GM21447 (cell line): Measurements from ENCODE around the gene ZBTB20.

Experiments used
- ATAC-seq: cut with Tn5 transposase; IDR thresholded peaks from one replicate; pipeline ENCODE4 v1.9.1; 2021; ENCODE audit not compliant: unreplicated experiment

The ZBTB20 gene

DNA sequence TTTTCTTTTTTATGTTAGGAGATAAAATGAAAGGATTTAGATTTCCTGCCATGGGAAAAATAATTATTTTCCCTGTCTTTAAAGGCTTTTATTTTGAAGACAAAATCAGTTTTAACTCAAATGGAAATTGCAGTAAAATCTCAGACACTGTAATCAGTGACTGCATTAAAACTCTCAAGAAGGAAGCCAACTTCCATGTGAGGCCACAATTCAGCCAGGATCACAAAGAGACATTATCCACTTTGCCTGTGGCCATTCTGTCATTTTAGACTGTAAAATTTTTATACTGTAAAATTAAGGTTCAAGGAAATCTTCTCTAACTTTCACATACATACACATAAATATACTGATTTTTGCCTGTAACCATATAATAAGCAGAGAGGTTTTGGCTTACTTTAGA, 549.2 kb downstream of the ZBTB20 start:
- no peak for ATAC-seq

DNA sequence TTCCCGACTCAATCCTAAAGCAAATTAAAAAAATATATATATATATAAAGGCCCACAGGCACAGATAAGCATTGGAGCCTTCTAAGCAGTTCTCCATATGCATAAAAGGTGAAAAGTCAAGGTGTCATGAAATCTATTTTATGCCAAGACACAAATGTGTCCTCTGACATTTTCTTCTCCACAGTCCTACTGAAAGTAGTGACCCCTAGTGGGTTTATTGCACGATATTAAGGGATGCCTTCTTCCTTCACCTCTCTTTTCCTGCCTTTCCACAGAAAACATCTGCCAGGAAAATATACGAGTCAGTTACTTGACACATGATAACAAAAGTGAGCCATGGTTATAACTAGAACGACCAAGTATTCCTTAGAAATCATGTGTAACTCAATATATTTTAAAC, 550.1 kb downstream of the ZBTB20 start:
- no peak for ATAC-seq

GRCh38 chr3:114596147-114596546, 550.9 kb downstream of the ZBTB20 start:
- no peak for ATAC-seq

GRCh38 chr3:114595522-114596028, 551.5 kb downstream of the ZBTB20 start:
- no peak for ATAC-seq

- no peak for ATAC-seq
Observed at GRCh38 chr3:114590309-114591047, 556.6 kb downstream of the ZBTB20 start.

DNA sequence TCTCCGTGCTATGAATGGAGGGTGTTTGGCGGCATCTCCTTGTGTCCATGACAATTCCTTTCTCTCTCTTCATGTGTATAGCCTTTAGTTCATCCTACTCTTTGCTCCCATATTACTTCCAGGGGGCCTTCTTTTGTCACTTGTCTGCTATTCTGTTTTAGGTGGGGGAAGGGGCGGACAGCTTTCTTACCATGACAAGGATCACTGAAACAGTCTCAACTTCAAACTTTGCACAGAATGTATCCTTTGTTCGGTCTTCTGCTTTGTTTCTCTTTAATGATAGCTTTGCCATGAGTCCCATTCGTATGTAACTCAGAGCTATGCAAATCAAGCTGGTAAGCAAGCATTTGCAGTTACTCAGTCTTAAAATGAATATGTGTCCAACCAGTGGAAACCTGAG, 559.1 kb downstream of the ZBTB20 start:
- ATAC-seq, result no peak

DNA sequence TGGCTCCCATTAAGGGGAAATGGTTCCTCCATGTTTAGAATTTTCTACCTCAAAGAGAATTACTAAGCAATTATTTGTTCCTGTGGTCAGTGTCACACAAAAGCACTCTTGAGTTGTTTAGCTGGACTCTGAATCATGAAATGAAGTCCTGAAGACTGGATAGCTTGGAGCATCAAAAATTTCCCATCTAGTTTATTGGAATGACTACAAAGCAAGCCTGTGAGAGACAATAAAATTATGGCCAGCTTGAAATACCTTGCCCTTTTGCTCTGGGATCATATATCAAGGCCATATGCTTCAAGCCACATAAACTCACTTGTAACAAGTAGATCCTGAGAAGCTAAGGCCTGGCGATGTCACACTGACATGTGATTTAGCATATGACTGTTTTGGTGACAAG, 561.0 kb downstream of the ZBTB20 start:
- no peak for ATAC-seq

DNA sequence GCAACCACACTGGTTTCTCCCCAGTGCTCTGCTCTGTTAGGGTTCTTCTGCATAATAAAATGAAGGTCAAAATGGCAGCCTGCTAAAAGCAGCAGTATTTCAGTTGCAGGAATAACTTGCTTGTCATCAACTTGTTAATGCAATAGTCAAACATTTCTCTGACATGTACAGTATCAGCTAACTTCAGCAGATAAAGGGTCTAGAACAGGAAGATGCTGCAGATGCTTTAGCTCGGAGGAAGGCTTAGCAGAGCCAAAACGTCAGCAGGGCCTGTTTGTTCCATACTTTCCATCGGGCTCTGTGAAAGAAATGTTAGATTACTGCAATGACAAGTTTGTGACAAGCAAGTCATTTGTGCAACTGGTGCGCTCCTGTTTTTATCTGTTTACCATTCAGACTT, 561.4 kb downstream of the ZBTB20 start:
- ATAC-seq, result no peak

DNA sequence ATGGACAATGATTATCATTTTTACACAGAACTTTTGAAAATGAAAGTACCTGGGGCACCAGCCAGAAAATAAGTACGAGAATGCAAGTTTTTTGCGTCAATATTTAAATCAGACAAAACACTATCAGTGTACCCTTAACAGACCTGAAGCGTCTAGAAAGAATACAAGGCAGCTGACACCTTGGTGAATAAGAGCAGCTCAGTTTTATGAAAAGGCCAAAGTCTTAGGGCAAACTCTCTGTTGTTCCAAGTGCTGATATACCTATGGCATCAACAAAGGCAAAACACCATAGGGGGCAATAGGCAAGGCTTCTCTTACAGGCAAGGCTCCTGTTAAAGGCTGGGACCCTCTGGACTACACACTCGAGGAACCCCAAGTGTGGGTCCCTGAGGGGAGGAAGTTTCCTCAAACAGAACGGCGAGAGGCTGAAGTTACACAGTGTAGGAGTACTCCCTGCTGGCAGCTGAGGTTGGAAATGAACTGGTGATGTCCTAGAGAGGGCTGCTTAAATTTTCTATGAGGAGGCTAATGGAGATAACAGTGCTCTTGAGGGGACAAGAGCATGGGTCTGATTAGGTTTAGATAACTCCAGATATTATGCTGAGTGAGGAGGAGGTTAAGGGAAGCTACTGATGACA, 562.2 kb downstream of the ZBTB20 start:
- ATAC-seq, result no peak

DNA sequence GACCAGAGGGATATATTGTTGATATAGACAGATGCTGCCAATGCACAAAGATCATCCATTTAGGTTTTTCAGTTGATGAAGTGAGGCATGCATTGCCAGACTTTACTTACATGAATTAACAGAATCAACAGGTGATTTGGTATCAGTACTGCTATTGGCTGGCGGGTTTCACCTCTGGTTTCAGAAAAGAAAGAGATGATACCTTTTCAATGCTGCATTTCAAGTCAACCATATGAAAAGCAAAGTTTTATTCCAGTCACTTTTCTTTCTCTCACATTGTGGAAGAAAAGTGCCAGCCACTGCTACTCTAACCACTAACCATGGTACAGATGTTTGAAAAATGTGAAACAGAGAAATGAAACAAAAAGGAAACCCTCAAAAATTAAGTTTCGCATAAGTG, 564.2 kb downstream of the ZBTB20 start:
- peak; percentile 91 for ATAC-seq

DNA sequence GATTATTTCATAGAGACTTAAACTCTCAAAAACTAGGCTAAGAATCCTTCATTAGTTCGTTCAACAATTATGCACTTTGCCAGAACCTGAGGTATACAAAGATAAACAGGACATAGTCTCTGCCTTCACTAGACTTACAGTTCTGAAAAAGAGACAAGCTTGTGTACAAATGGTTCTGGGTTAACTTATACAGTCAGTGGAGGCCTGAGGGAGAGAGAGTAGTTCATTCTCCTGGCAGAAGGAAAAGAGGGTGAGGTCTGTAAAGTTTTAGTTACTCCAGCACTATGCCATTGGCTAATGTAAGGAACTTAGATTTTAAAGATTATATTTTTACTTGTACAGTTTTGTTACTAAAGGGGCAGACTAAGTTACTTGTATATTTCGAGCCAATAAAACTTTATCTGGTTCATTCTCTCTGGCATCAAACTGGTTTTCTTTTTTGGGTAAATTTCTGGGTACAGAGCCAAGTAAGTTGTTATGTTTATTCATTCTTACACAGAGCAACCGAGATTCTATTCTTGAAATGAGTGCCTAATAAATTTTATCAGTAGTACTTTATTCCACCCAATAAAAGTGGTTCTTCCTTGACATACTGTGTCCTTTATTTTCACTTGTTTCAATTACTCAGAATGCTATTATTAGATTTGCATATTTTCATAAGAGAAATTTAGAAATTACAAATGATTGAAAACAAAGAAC, 574.6 kb downstream of the ZBTB20 start:
- ATAC-seq, result no peak

- ATAC-seq, result no peak
Observed at GRCh38 chr3:114571363-114571762, 575.7 kb downstream of the ZBTB20 start.

- no peak for ATAC-seq
Observed at GRCh38 chr3:114569186-114569585, 577.9 kb downstream of the ZBTB20 start.

DNA sequence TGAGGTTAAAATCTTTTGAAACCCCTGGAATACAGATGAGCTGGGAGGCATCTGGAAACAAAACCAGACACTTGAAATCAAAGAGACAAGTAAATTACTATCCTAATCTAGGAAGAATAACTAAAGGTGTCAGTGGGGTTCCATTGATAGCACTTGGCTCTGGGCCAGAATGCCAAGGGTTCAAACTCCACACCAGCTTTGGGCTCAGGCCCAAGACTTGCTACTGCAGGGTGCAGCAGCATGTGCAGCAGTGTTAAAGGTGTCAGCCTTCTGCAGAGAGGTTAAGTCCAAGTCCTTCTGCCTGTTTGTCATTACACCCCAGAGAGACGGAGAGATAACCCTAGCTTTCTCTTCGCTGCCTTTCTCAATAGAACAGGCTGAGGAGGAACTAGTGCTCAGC, 579.3 kb downstream of the ZBTB20 start:
- no peak for ATAC-seq

GRCh38 chr3:114566767-114567166, 580.3 kb downstream of the ZBTB20 start:
- ATAC-seq, result no peak

GRCh38 chr3:114566162-114566755, 580.8 kb downstream of the ZBTB20 start:
- ATAC-seq, result peak; percentile 87

GRCh38 chr3:114565216-114565615, 581.9 kb downstream of the ZBTB20 start:
- no peak for ATAC-seq

DNA sequence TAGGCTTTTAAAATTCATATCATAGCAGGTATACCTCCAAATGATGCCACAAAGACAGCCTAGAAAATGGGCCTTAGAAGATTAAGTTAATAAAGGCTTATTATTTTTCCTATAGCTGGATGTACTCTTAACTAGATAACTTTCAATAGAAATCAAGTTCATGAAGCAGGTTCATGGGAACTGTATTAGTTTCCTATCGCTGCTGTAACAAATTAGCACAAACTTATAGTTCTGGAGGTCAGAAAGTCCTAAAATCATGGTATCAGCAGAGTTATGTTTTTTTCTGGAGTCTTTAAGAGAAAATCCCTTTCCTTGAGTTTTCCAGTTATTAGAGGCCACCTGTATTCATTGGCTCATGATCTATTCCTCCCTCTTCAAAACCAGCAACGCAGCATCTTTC, 583.4 kb downstream of the ZBTB20 start:
- no peak for ATAC-seq

- no peak for ATAC-seq
Observed at GRCh38 chr3:114562557-114562956, 584.5 kb downstream of the ZBTB20 start.

DNA sequence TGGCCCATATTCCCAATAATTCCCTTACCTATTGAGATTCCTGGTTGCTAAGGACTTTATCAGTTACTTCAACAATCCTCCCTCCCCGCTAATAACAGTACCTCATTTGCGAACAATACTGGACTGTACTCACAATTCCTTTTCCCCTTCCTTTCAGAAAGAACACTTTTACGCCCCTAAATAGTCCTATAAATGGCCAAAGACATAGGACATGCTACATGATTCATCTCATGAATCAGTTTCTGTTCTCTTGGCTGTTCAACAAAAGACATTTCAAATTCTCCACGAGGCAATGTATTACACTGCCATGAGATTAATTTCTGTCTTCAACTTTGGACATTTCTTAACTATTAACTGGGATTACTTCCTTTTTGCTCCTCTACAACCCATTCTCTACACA, 588.8 kb downstream of the ZBTB20 start:
- ATAC-seq, result no peak

GRCh38 chr3:114557791-114558190, 589.3 kb downstream of the ZBTB20 start:
- no peak for ATAC-seq
